SK-N-MC (cell line): Measurements from ENCODE around the gene MAML2.

Source experiments
- EZH2 ChIP-seq: fragments of 200-600 bp; sonication (generic); IDR thresholded peaks from one replicate; pipeline ENCODE4 v1.6.1; 2017; ENCODE audit warnings: antibody characterized with exemption
- FOXP2 ChIP-seq: optimal IDR thresholded peaks from 2 replicates; pipeline ENCODE3; 2011; ENCODE audit warnings: mild to moderate bottlenecking, moderate library complexity; ENCODE audit not compliant: insufficient read depth; ENCODE audit errors: extremely low read length, control extremely low read depth
- POLR2AphosphoS5 ChIP-seq: IDR thresholded peaks from 2 replicates; pipeline ENCODE4 v1.6.1; 2012; ENCODE audit warnings: mild to moderate bottlenecking, low read depth, low read length, borderline replicate concordance

- TF ChIP-seq EZH2: no peak
- no peak for TF ChIP-seq POLR2AphosphoS5
- TF ChIP-seq FOXP2: no peak
Measured at GRCh38 chr11:96306071-96306470, 36.9 kb downstream of the MAML2 start.
